HepG2 (cell line): Measurements from ENCODE around the gene TKTL2. TPM values are rescaled to one million over a fixed set of nuclear protein-coding genes. Genes with fewer than 3 reads are reported as not detected.

ENCODE experiments used
- ARID2 ChIP-seq: sonication (generic); formaldehyde crosslinking; IDR thresholded peaks from 2 replicates; pipeline ENCODE4 v1.8.1; 2022; ENCODE audit warnings: mild to moderate bottlenecking, missing genetic modification reagents, borderline replicate concordance
- ATM ChIP-seq: fragments of 450-650 bp; IDR thresholded peaks from 2 replicates; pipeline ENCODE4 v1.7.1; 2017; ENCODE audit warnings: mild to moderate bottlenecking, borderline replicate concordance
- ETV6 ChIP-seq: sonication (generic); formaldehyde crosslinking; conservative IDR thresholded peaks from 2 replicates; pipeline ENCODE4 v1.4.0; 2020; ENCODE audit warnings: missing genetic modification reagents
- GATA4 ChIP-seq: sonication (generic); IDR thresholded peaks from 2 replicates; pipeline ENCODE4 v1.6.1; 2016; ENCODE audit warnings: antibody characterized with exemption, low read depth, borderline replicate concordance
- KLF16 ChIP-seq, 2 experiments: sonication (generic) in 1 of 2; formaldehyde crosslinking in 1 of 2; IDR thresholded peaks; 2 replicates each; pipeline versions ENCODE4 v1.6.1 to v1.8.0; 2016 to 2023; ENCODE audit warnings: missing genetic modification reagents in 2 of 2, missing compliant biosample characterization in 1 of 2
- MAFK ChIP-seq, 2 experiments: IDR thresholded peaks in 1 of 2; conservative IDR thresholded peaks in 1 of 2; 2 replicates each; pipeline ENCODE4 v1.6.1; 2011; ENCODE audit warnings: improper control_type of control experiment in 2 of 2, low read length in 2 of 2
- MTF2 ChIP-seq: sonication (generic); formaldehyde crosslinking; IDR thresholded peaks from 2 replicates; pipeline ENCODE4 v1.5.0; 2020; ENCODE audit warnings: missing genetic modification reagents, borderline replicate concordance
- PHF8 ChIP-seq: sonication (generic); formaldehyde crosslinking; IDR thresholded peaks from 2 replicates; pipeline ENCODE4 v1.5.0; 2020; ENCODE audit warnings: missing genetic modification reagents
- PRMT3 ChIP-seq: sonication (generic); formaldehyde crosslinking; IDR thresholded peaks from 2 replicates; pipeline ENCODE4 v1.8.1; 2022; ENCODE audit warnings: low read depth, mild to moderate bottlenecking, moderate library complexity, missing genetic modification reagents, borderline replicate concordance
- RARG ChIP-seq: sonication (generic); formaldehyde crosslinking; IDR thresholded peaks from 2 replicates; pipeline ENCODE4 v1.4.0; 2020; ENCODE audit warnings: low read depth, mild to moderate bottlenecking, missing genetic modification reagents
- SNAI1 ChIP-seq: sonication (generic); formaldehyde crosslinking; IDR thresholded peaks from 2 replicates; pipeline ENCODE4 v1.5.0; 2020; ENCODE audit warnings: mild to moderate bottlenecking, missing genetic modification reagents, borderline replicate concordance
- SP4 ChIP-seq: sonication (generic); formaldehyde crosslinking; IDR thresholded peaks from 2 replicates; pipeline ENCODE4 v1.8.1; 2023; ENCODE audit warnings: mild to moderate bottlenecking, missing genetic modification reagents
- ZNF180 ChIP-seq: sonication (generic); formaldehyde crosslinking; IDR thresholded peaks from 2 replicates; pipeline ENCODE4 v1.4.0; 2020; ENCODE audit warnings: low read depth, missing genetic modification reagents, borderline replicate concordance
- ZNF251 ChIP-seq: sonication (generic); formaldehyde crosslinking; IDR thresholded peaks from 2 replicates; pipeline ENCODE4 v1.9.0; 2021; ENCODE audit warnings: mild to moderate bottlenecking, missing genetic modification reagents
- ZNF263 ChIP-seq: sonication (generic); formaldehyde crosslinking; IDR thresholded peaks from 2 replicates; pipeline ENCODE4 v1.4.0; 2020; ENCODE audit warnings: missing genetic modification reagents
- ZNF605 ChIP-seq: sonication (generic); formaldehyde crosslinking; IDR thresholded peaks from 2 replicates; pipeline ENCODE4 v1.8.0; 2022; ENCODE audit warnings: mild to moderate bottlenecking, missing genetic modification reagents
- ZNF629 ChIP-seq: sonication (generic); formaldehyde crosslinking; conservative IDR thresholded peaks from 2 replicates; pipeline ENCODE4 v1.5.0; 2020; ENCODE audit warnings: missing genetic modification reagents
- ZNF724P ChIP-seq: sonication (generic); formaldehyde crosslinking; IDR thresholded peaks from 2 replicates; pipeline ENCODE4 v1.8.0; 2022; ENCODE audit warnings: missing genetic modification reagents, borderline replicate concordance
- polyA plus RNA-seq, 8 experiments: library from polyadenylated mRNA; depleted of rRNA in 3 of 8; stranded (reverse) in 7 of 8; unstranded in 1 of 8; fragments of >200 nt; fragmentation: Illumina TruSeq in 4 of 8; extraction: Trizol in 4 of 8; gene quantifications; 2 replicates each; pipeline versions ENCODE4 v1.2.1 to v1.2.3, GENCODE V29; 2011 to 2016; ENCODE audit warnings: low read depth in 4 of 8, missing spikeins in 1 of 8, mixed read lengths in 1 of 8; ENCODE audit not compliant: insufficient read depth in 1 of 8
- total RNA-seq, 5 experiments: library from RNA; depleted of rRNA; stranded (reverse); fragments of >200 nt; fragmentation: Illumina TruSeq; extraction: Trizol; gene quantifications; 2 replicates each; pipeline ENCODE4 v1.2.3, GENCODE V29; 2016; ENCODE audit warnings: low read depth in 1 of 5
- TF ChIP-seq, protein P1 (sequence below): sonication (generic); formaldehyde crosslinking; IDR thresholded peaks from 2 replicates; pipeline ENCODE4 v1.4.0; 2020; ENCODE audit warnings: missing genetic modification reagents, borderline replicate concordance
- TF ChIP-seq, protein P2 (sequence below): IDR thresholded peaks from 2 replicates; pipeline ENCODE4 v1.6.1; 2016; ENCODE audit warnings: low read depth
- TF ChIP-seq, protein P3 (sequence below): sonication (generic); formaldehyde crosslinking; IDR thresholded peaks from 2 replicates; pipeline ENCODE4 v1.4.0; 2020; ENCODE audit warnings: missing genetic modification reagents

The TKTL2 gene
- total and polyA plus RNA-seq, 2 of the 13 experiments (the other 11 are each of a cell fraction or from before 2014, with no cell fraction given), result not detected

DNA sequence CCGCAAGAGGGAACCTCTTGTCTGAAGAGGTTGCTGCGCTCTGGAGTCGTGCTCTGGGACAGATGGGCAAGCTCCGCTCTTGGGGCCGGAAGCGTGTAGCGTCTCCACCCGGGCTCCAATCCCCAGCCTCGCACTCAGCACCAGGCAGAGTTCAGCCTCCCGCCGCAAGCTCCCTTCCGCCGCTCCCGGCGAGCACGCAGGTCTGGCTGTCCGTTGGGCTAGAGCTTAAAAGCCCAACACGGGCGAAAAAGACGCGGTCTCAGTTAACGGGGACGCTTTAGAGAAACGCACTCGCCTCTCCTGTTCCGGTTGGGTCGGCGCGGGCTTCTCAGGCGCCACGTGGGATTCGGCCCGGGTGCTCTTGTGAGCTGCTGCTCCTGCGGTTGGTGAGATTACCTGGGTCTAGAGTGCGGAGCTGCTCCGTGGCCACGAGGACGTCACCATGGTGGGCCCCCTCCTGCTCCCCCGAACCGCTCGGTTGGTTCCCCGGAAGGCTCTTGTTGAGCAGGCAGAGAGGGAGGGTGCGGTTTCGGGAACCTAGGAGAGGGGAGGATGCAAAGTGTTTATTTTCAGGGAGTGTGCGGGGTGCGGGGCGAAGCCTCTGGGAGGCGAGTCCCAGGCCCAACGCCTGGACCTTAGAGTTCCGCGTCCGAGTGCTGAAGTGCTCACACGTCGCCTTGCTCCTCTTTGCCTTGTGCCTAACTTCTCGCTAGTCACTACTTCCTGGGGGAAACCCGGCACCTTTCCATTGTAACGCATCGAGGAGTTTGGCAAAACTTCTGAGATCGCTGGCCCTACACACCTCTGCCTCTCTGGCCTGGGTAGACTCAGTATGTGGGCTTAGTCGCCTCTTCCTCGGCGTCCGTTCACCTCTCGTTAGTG is 21.0 kb upstream of the TKTL2 start, which contains the start of gene TMA16 (continued):
- TF ChIP-seq RARG (CRISPR knock-in tag) (peak; percentile 93; the same call in 1 of the 2 replicates), KLF16 (CRISPR knock-in tag; IDR thresholded peaks at IDR 0.05) (peak in 1 of 2 experiments; percentile 96; a peak in 2 of 4 replicates), ETV6 (CRISPR knock-in tag) (peak; percentile 69), ATM (no peak), ZNF251 (peak; percentile 90; the same call in 1 of the 2 replicates), ZNF605 (peak; percentile 97), ARID2 (CRISPR knock-in tag) (peak; percentile 64; the same call in 1 of the 2 replicates), ZNF629 (peak; percentile 67), PRMT3 (no peak; the same call in 1 of the 2 replicates), GATA4 (peak; percentile 14; the same call in 1 of the 2 replicates), MAFK (conservative IDR thresholded peaks at IDR 0.05 in 1 of 2, IDR thresholded peaks at IDR 0.05 in 1 of 2; ENCODE audit: low read length in 2 of 2) (no peak), ZNF263 (CRISPR knock-in tag) (peak; percentile 92), PHF8 (peak; percentile 95), ZNF724P (peak; percentile 86; the same call in 1 of the 2 replicates), MTF2 (CRISPR knock-in tag) (peak; percentile 98), ZNF180 (CRISPR knock-in tag) (no peak), SNAI1 (CRISPR knock-in tag) (peak; percentile 78; the same call in 1 of the 2 replicates), SP4 (CRISPR knock-in tag) (peak; percentile 87)
- TF ChIP-seq, protein P1, sequence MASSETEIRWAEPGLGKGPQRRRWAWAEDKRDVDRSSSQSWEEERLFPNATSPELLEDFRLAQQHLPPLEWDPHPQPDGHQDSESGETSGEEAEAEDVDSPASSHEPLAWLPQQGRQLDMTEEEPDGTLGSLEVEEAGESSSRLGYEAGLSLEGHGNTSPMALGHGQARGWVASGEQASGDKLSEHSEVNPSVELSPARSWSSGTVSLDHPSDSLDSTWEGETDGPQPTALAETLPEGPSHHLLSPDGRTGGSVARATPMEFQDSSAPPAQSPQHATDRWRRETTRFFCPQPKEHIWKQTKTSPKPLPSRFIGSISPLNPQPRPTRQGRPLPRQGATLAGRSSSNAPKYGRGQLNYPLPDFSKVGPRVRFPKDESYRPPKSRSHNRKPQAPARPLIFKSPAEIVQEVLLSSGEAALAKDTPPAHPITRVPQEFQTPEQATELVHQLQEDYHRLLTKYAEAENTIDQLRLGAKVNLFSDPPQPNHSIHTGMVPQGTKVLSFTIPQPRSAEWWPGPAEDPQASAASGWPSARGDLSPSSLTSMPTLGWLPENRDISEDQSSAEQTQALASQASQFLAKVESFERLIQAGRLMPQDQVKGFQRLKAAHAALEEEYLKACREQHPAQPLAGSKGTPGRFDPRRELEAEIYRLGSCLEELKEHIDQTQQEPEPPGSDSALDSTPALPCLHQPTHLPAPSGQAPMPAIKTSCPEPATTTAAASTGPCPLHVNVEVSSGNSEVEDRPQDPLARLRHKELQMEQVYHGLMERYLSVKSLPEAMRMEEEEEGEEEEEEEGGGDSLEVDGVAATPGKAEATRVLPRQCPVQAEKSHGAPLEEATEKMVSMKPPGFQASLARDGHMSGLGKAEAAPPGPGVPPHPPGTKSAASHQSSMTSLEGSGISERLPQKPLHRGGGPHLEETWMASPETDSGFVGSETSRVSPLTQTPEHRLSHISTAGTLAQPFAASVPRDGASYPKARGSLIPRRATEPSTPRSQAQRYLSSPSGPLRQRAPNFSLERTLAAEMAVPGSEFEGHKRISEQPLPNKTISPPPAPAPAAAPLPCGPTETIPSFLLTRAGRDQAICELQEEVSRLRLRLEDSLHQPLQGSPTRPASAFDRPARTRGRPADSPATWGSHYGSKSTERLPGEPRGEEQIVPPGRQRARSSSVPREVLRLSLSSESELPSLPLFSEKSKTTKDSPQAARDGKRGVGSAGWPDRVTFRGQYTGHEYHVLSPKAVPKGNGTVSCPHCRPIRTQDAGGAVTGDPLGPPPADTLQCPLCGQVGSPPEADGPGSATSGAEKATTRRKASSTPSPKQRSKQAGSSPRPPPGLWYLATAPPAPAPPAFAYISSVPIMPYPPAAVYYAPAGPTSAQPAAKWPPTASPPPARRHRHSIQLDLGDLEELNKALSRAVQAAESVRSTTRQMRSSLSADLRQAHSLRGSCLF (CRISPR knock-in tag), result peak; percentile 46; the same call in 1 of the 2 replicates
- TF ChIP-seq, protein P2, sequence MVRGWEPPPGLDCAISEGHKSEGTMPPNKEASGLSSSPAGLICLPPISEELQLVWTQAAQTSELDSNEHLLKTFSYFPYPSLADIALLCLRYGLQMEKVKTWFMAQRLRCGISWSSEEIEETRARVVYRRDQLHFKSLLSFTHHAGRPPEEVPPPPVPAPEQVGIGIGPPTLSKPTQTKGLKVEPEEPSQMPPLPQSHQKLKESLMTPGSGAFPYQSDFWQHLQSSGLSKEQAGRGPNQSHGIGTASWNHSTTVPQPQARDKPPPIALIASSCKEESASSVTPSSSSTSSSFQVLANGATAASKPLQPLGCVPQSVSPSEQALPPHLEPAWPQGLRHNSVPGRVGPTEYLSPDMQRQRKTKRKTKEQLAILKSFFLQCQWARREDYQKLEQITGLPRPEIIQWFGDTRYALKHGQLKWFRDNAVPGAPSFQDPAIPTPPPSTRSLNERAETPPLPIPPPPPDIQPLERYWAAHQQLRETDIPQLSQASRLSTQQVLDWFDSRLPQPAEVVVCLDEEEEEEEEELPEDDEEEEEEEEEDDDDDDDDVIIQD (CRISPR knock-in tag), result no peak
- TF ChIP-seq, protein P3, sequence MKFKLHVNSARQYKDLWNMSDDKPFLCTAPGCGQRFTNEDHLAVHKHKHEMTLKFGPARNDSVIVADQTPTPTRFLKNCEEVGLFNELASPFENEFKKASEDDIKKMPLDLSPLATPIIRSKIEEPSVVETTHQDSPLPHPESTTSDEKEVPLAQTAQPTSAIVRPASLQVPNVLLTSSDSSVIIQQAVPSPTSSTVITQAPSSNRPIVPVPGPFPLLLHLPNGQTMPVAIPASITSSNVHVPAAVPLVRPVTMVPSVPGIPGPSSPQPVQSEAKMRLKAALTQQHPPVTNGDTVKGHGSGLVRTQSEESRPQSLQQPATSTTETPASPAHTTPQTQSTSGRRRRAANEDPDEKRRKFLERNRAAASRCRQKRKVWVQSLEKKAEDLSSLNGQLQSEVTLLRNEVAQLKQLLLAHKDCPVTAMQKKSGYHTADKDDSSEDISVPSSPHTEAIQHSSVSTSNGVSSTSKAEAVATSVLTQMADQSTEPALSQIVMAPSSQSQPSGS (CRISPR knock-in tag), result peak; percentile 92
